Vagina (tissue), 2 donors: Measurements from ENCODE around the gene SDK2. TPM values are rescaled to one million over a fixed set of nuclear protein-coding genes. Genes with fewer than 3 reads are reported as not detected.

Experiments used
- DNase-seq, 2 donors: peaks; one replicate each; pipeline ENCODE4 v3.0.0-alpha.2; 2017; ENCODE audit errors: extremely low spot score in 2 of 2
- H3K27ac ChIP-seq: fragments of 200-600 bp; sonication (generic); one replicate; pipeline ENCODE4 v1.5.1; 2019
- H3K27me3 ChIP-seq: fragments of 200-600 bp; sonication (generic); one replicate; pipeline ENCODE4 v1.5.1; 2019
- H3K36me3 ChIP-seq, 2 donors: fragments of 200-600 bp; sonication (generic); one replicate each; pipeline ENCODE4 v1.5.1; 2017 to 2019
- H3K4me1 ChIP-seq: fragments of 200-600 bp; sonication (generic); one replicate; pipeline ENCODE4 v1.5.1; 2019
- H3K4me3 ChIP-seq, 2 donors: fragments of 200-600 bp; sonication (generic); 1 replicate in 1 of 2; 2 replicates in 1 of 2; pipeline ENCODE4 v1.5.1; 2016 to 2019
- H3K9me3 ChIP-seq: fragments of 200-600 bp; sonication (generic); one replicate; pipeline ENCODE4 v1.5.1; 2019
- POLR2A ChIP-seq, 2 donors: fragments of 450-650 bp; IDR thresholded peaks; one replicate each; pipeline ENCODE4 v1.6.1; 2017; ENCODE audit warnings: antibody characterized with exemption in 2 of 2, mild to moderate bottlenecking in 2 of 2, moderate library complexity in 2 of 2
- POLR2AphosphoS5 ChIP-seq, 2 donors: sonication (generic); formaldehyde crosslinking; IDR thresholded peaks; one replicate each; pipeline ENCODE4 v1.9.0; 2017; ENCODE audit warnings: antibody characterized with exemption in 2 of 2, mild to moderate bottlenecking in 2 of 2, low read depth in 1 of 2; ENCODE audit not compliant: insufficient read depth in 1 of 2
- intact Hi-C: fragments of 100-400 bp; cut with DNase I; formaldehyde crosslinking; loops from one replicate; pipeline ENCODE4 v1.15.1; 2023
- total RNA-seq: library from RNA; depleted of rRNA; stranded (reverse); fragments of >200 nt; gene quantifications from one replicate; pipeline ENCODE4 v1.2.3, GENCODE V29; 2016
- TF ChIP-seq, protein P1 (sequence below), 3 experiments: fragments of 450-650 bp in 2 of 3; fragments of 200-600 bp in 1 of 3; sonication (generic) in 1 of 3; IDR thresholded peaks; one replicate each; pipeline ENCODE4 v1.5.1; 2017 to 2019; ENCODE audit warnings: antibody characterized with exemption in 3 of 3, mild to moderate bottlenecking in 2 of 3, moderate library complexity in 2 of 3

Gene SDK2
- total RNA-seq, 1 donor from 2014 or later, result 1.7 TPM

DNA sequence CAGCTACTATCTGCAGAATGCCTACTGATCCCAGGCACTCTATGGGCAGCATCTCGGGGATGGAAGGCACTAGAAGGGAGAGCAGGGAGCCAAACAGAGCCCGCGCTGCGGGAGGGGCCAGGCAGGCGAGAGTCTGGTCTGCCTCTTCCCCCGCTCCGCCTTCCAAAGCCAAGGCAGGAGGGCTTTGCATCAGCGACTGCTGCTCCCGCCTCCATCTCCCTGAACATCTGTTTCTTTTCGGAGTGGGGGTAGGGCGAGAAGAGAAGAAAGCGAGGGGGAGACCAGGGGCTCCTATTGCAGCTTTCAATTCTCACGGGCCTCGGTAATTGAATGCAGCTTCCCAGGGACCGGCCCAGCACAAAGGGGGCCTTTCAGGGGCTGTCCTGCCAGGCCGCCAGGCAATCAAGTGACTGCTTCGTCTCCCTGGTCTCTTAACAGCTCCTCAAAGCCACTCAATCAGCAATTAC, 301.0 kb downstream of the SDK2 start:
- Histone ChIP-seq H3K36me3 (no peaks in the 10 kb centered on the region), H3K27me3 (no peaks in the 10 kb centered on the region), H3K4me1 (peaks cover 58% of the 10 kb centered on the region), H3K4me3 (no peak overlapping the region), H3K9me3 (no peaks in the 10 kb centered on the region), H3K27ac (peak overlapping the region; percentile 95)
- peak; percentile 46 to 82 for TF ChIP-seq POLR2AphosphoS5 (IDR thresholded peaks at IDR 0.05; ENCODE audit: insufficient read depth in 1 of 2, low read depth in 1 of 2)
- TF ChIP-seq, protein P1, sequence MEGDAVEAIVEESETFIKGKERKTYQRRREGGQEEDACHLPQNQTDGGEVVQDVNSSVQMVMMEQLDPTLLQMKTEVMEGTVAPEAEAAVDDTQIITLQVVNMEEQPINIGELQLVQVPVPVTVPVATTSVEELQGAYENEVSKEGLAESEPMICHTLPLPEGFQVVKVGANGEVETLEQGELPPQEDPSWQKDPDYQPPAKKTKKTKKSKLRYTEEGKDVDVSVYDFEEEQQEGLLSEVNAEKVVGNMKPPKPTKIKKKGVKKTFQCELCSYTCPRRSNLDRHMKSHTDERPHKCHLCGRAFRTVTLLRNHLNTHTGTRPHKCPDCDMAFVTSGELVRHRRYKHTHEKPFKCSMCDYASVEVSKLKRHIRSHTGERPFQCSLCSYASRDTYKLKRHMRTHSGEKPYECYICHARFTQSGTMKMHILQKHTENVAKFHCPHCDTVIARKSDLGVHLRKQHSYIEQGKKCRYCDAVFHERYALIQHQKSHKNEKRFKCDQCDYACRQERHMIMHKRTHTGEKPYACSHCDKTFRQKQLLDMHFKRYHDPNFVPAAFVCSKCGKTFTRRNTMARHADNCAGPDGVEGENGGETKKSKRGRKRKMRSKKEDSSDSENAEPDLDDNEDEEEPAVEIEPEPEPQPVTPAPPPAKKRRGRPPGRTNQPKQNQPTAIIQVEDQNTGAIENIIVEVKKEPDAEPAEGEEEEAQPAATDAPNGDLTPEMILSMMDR (IDR thresholded peaks at IDR 0.05), result no peak
- DNase-seq, result no peak
- intact Hi-C loops, result no loop called here

DNA sequence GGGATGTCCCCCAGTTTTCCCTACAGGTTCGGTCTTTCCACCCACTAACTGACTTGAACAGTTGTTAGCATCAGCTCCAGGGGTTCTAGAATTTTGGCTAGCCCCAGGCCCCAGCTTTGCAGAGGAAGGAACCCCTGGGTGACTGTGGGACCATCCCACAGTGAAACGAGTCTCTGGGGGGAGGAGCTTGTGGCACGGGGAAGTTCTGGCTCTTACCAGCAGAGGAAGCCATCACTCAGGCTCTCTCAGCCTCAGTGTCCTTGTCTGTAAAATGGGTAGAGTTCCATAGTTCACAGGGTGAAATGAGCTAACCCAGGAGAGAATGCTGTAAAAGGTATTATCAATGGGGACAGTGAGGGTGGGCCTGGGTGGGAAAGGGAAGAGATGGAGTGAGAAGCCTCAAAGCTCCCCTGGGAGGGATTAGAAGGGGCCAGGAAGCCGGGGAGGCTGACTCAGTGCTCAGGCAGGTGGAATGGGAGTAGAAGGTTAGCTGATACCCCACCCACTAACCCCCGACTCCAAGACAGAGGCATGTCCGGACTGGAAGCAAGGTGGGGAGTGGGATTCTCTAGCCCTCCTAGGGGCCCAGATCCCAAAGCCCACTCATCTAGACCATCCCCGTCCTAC, 301.6 kb downstream of the SDK2 start:
- intact Hi-C loops, result no loop called here
- peaks cover 61% of the 10 kb centered on the region for H3K4me1 ChIP-seq

DNA sequence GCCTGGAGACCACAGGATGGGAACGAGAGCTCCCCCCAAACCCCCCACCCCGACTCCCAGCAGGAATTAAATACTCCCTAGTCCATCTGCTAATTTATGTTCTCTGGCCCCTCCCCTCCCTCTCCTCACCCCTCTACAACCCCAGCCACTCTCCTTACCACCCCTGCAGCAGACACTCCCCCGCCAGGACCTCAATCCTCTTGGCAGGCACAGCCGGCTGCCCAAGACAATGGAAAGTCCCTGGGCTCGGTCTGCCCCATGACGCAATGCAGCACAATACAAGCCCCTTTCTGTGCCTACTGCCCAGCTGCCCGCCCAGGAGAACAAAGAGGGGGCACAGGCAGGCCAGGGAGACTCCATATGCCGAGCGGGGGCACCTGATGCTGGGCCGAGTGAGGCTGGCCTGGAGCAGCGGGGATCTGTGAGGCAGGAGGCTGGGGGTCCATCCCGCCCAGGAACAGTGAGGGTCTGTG, 302.2 kb downstream of the SDK2 start:
- TF ChIP-seq, protein P1 (IDR thresholded peaks at IDR 0.05), result no peak
- peak; percentile 67 to 70 for TF ChIP-seq POLR2AphosphoS5 (IDR thresholded peaks at IDR 0.05; ENCODE audit: insufficient read depth in 1 of 2, low read depth in 1 of 2)
- intact Hi-C loops, result no loop called here
- H3K9me3 ChIP-seq, result no peaks in the 10 kb centered on the region
- H3K27me3 ChIP-seq, result no peaks in the 10 kb centered on the region
- peaks cover 61% of the 10 kb centered on the region for H3K4me1 ChIP-seq
- no peak for DNase-seq
- H3K4me3 ChIP-seq, result no peak overlapping the region
- H3K27ac ChIP-seq, result peak overlapping the region; percentile 95
- H3K36me3 ChIP-seq, result no peaks in the 10 kb centered on the region

More for the DNA sequence above, 301.6 kb downstream of the SDK2 start:
- DNase-seq, result no peak
- H3K27me3 ChIP-seq, result no peaks in the 10 kb centered on the region
- TF ChIP-seq POLR2AphosphoS5 (IDR thresholded peaks at IDR 0.05; ENCODE audit: insufficient read depth in 1 of 2, low read depth in 1 of 2), result no peak
- no peak for TF ChIP-seq POLR2A (IDR thresholded peaks at IDR 0.05)
- TF ChIP-seq, protein P1 (IDR thresholded peaks at IDR 0.05), result no peak
- H3K9me3 ChIP-seq, result no peaks in the 10 kb centered on the region
- H3K27ac ChIP-seq, result peak overlapping the region; percentile 95
- H3K4me3 ChIP-seq, result no peak overlapping the region
- no peaks in the 10 kb centered on the region for H3K36me3 ChIP-seq

DNA sequence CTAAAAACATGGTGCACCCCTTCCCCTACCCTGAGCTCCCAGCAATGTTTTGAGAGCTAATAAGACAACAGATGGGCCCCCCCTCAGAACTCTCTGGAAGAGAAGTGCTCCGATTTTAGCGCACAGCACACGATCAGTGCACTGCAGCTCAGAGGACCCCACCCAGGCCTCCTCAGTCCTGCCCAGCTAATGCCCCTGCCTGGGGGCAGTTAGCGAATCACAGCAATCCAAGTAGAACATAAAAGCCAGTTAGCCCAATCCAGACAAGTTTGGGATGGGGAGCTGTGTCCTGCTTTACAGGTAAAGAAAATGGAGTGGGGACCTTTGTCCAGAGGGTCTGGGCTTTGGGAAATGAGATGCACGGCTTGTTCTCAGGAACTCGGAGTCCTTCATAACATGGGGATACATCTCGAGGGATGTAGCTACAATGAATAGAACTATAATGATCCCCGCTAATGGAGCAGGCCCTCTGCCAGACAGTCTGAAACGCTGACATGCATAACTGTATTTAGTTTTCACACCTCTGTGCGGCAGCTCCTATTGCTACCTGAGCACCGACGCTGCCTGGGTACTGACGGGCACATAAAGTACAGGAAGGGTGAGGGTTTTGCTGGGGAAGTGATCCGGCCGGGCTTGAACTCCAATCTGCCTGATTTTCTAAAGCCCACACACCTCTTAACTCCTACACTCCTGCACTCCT, 302.7 kb downstream of the SDK2 start:
- H3K27ac ChIP-seq, result peak overlapping the region; percentile 95
- intact Hi-C loops, result no loop called here

More for the DNA sequence above, 302.7 kb downstream of the SDK2 start:
- H3K27me3 ChIP-seq, result no peaks in the 10 kb centered on the region
- DNase-seq, result no peak
- H3K4me3 ChIP-seq, result no peak overlapping the region
- no peaks in the 10 kb centered on the region for H3K9me3 ChIP-seq
- peaks cover 66% of the 10 kb centered on the region for H3K4me1 ChIP-seq
- H3K36me3 ChIP-seq, result no peaks in the 10 kb centered on the region
- TF ChIP-seq, protein P1 (IDR thresholded peaks at IDR 0.05), result no peak
- TF ChIP-seq POLR2A (IDR thresholded peaks at IDR 0.05) (no peak), POLR2AphosphoS5 (IDR thresholded peaks at IDR 0.05; ENCODE audit: insufficient read depth in 1 of 2, low read depth in 1 of 2) (no peak)
